ENCODE measurements around the gene GAB2.

- TF ChIP-seq YY1 (IDR thresholded peaks at IDR 0.05; ENCODE audit: insufficient read depth, insufficient read length) = no peak
- TF ChIP-seq ZNF274 (IDR thresholded peaks at IDR 0.05; ENCODE audit: low read depth, low read length) = no peak
Observed at GRCh38 chr11:78202733-78203167, 214.9 kb downstream of the GAB2 start.

All from NT2/D1 (cell line).